Kidney (tissue), 14 donors: ENCODE measurements around the gene CDK19. TPM values are rescaled to one million over a fixed set of nuclear protein-coding genes. Genes with fewer than 3 reads are reported as not detected.

Source experiments
- DNase-seq, 5 donors: peaks; one replicate each; pipeline ENCODE4 v3.0.0-alpha.2; 2013 to 2020
- FAIRE-seq: peaks from 2 replicates; lab custom pipeline; 2012; peaks lifted over from hg19 to GRCh38; lab: Jason Lieb, UNC
- H3K27ac ChIP-seq, 2 donors: one replicate each; pipeline ENCODE4 v1.7.0; 2013; ENCODE audit warnings: low read depth in 2 of 2, low read length in 2 of 2, inconsistent platforms in 1 of 2
- H3K27me3 ChIP-seq: one replicate; pipeline ENCODE4 v1.7.1; 2013; ENCODE audit warnings: low read length, inconsistent platforms; ENCODE audit not compliant: control insufficient read depth, insufficient read depth
- H3K36me3 ChIP-seq, 3 donors: one replicate each; pipeline versions ENCODE4 v1.7.0 to v1.7.1; 2013; ENCODE audit warnings: low read length in 3 of 3, control low read depth in 1 of 3, inconsistent platforms in 1 of 3; ENCODE audit not compliant: insufficient read depth in 3 of 3, control insufficient read depth in 2 of 3
- H3K4me1 ChIP-seq, 3 donors: one replicate each; pipeline versions ENCODE4 v1.7.0 to v1.7.1; 2013; ENCODE audit warnings: low read length in 3 of 3, inconsistent platforms in 1 of 3, low read depth in 1 of 3; ENCODE audit not compliant: control insufficient read depth in 2 of 3, insufficient read depth in 2 of 3
- H3K4me3 ChIP-seq, 3 donors: one replicate each; pipeline versions ENCODE4 v1.7.0 to v1.8.1; 2013; ENCODE audit warnings: low read length in 3 of 3, control low read depth in 1 of 3, inconsistent platforms in 1 of 3
- H3K9ac ChIP-seq, 3 donors: one replicate each; pipeline versions ENCODE4 v1.7.0 to v1.7.1; 2013; ENCODE audit warnings: low read length in 3 of 3, control low read depth in 1 of 3, inconsistent platforms in 1 of 3
- H3K9me3 ChIP-seq, 3 donors: one replicate each; pipeline versions ENCODE4 v1.7.0 to v1.7.1; 2013; ENCODE audit warnings: low read length in 3 of 3, control low read depth in 1 of 3, inconsistent platforms in 1 of 3; ENCODE audit not compliant: control insufficient read depth in 2 of 3, insufficient read depth in 1 of 3
- CTCF ChIP-seq: IDR thresholded peaks from 3 replicates; pipeline ENCODE4 v1.5.1; 2012; ENCODE audit warnings: mild to moderate bottlenecking, moderate library complexity, borderline replicate concordance; ENCODE audit not compliant: insufficient read depth; ENCODE audit errors: extremely low read depth
- intact Hi-C: fragments of 100-400 bp; cut with DNase I; formaldehyde crosslinking; loops from one replicate; pipeline ENCODE4 v1.11.1; 2022
- polyA plus RNA-seq: library from polyadenylated mRNA; stranded (reverse); fragments of 350-450 nt; fragmentation: Illumina TruSeq; extraction: RNeasy Lipid Tissue Mini Kit (QIAGEN cat#74804); gene quantifications from one replicate; pipeline ENCODE4 v1.2.3, GENCODE V29; 2014; ENCODE audit warnings: low read depth, low replicate concordance; ENCODE audit not compliant: insufficient read depth
- total RNA-seq: library from RNA; stranded (reverse); fragmentation: NEBNext Ultra II Directional; extraction: Animal tissue kit (Norgen Biotek cat#: 25700); gene quantifications from one replicate; pipeline ENCODE4 v1.2.1, GENCODE V29; 2021
- donor health status: control.
- donor health status: control.
- donor health status: control.
- donor health status: control.
- donor health status: control.
- donor health status: DM: yes; HTN: yes; CAD: no.
- donor health status: Normal renal cell carcinoma (clear cell type).

Gene CDK19
- total and polyA plus RNA-seq, 2 donors from 2014 or later: 4.9 to 20.4 TPM

DNA sequence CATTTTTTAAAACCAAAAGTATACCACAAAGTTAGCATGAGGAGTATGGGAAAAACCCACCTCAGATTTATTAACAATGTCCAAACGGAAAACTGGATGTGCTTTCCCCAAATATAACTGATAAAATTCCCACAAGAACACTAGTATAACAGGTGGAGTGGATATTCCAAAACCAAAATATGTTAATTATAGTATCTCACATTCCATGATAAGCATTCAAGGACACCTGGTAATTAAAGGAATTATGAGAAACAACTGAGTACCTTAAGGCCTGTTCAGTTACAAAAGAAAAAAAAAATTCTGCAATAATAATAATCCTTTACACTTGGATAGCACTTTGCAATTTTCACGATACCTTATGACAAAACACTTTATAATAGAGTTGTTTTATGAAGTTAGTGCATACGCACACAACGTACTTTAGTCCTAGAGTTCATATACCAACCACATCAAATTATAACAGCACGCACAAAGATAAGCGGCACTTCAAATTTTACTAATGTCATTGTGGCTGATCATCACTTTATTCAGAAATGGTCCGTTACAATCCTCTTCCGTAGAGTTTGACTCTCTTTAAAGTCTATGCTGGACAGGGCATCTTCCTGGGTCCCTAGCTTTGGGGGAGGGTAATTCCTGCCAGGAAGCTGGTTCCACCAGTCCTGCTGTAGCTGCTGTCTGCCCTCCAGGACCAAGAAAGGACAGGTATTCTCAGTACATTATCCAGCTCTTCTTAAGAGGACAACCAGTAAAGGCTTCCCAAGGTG, 1.7 kb downstream of the CDK19 start:
- H3K9ac ChIP-seq: peak overlapping the region in 2 of 3 donors; percentile 47 to 78
- H3K4me3 ChIP-seq: peak overlapping the region; percentile 78 to 98 (median 96)
- TF ChIP-seq CTCF: no peak
- no peaks in the 10 kb centered on the region for H3K27me3 ChIP-seq
- DNase-seq (peak in 2 of 5 donors; percentile 23 to 33), FAIRE-seq (no peak)
- intact Hi-C loops: no loop called here
- H3K36me3 ChIP-seq: no peaks in the 10 kb centered on the region
- H3K4me1 ChIP-seq: peaks cover 2 to 4% (median 3%) of the 10 kb centered on the region in 3 donors
- H3K27ac ChIP-seq: no peak overlapping the region
- no peaks in the 10 kb centered on the region for H3K9me3 ChIP-seq

GRCh38 chr6:110812719-110813118, 2.5 kb downstream of the CDK19 start:
- H3K27me3 ChIP-seq: no peaks in the 10 kb centered on the region
- H3K9me3 ChIP-seq: no peaks in the 10 kb centered on the region
- no peak overlapping the region for H3K9ac ChIP-seq
- no peak overlapping the region for H3K4me3 ChIP-seq
- no peak overlapping the region for H3K27ac ChIP-seq
- peaks cover 2 to 4% (median 3%) of the 10 kb centered on the region in 3 donors for H3K4me1 ChIP-seq
- FAIRE-seq (no peak), DNase-seq (no peak)
- intact Hi-C loops: no loop called here
- TF ChIP-seq CTCF: no peak
- H3K36me3 ChIP-seq: no peaks in the 10 kb centered on the region

DNA sequence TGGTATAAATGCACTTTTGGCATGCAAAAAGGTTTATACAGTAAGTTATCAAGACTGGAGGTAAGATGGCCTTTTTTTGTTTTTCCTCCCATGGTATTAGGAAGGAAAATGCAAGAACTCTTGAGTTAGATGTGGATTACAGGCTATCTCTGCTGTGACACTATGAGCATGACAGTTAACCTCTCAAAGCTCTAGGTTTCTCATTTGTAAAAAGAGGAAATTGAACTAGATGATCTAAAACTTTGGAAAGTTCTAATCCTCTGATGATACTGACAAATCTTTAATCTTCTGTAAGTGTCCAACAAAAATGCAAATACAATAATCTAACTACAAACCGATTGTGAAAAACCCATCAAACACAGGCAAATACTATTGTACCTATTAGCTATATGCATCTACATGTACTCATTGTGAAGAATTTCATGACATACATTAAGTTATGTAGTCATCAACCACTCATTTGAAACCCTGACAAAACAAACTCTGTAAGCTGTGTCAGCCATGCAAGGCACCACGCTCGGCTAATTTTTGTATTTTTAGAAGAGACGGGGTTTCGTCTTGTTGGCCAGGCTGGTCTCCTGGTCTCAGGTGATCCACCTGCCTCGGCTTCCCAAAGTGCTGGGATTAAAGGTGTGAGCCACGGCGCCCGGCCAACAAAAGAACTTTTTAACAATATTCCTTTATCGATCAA, 4.2 kb downstream of the CDK19 start:
- Histone ChIP-seq H3K9ac (no peak overlapping the region), H3K9me3 (no peaks in the 10 kb centered on the region), H3K4me1 (peaks cover 2 to 4% (median 3%) of the 10 kb centered on the region in 3 donors), H3K27ac (no peak overlapping the region), H3K27me3 (no peaks in the 10 kb centered on the region), H3K36me3 (no peaks in the 10 kb centered on the region), H3K4me3 (no peak overlapping the region)
- FAIRE-seq (no peak), DNase-seq (no peak)
- intact Hi-C loops: no loop called here
- TF ChIP-seq CTCF: no peak
